Fibroblast of gingiva (primary cell): ENCODE results near the gene RBMS2.
"Not testable (repeated sequence)": the region's sequence is repeated elsewhere in the genome, so short reads cannot be mapped to it uniquely, and the experiment has no call there.

ENCODE experiments used
- DNase-seq: peaks from one replicate; pipeline ENCODE4 v3.0.0-alpha.2; 2011; ENCODE audit warnings: low read depth

RBMS2 gene

DNA sequence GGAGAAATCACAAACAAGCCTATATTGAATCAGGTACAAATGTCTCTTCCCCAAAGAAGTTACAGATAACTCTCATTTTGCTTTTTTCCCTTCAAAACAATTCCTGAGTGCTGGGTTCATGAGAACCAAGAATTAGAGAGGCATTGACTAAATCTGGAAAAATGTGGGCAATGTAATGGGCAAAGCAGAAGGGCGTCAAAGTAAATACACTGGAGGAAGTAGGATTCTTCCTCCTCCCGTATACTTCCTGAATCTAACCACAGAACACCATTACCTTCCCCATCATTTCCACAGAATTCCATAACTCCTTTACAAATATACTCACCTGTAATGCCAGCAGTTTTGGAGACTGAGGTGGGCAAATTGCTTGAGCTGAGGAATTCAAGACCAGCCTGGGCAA, 3.0 kb upstream of the RBMS2 start:
- peak; percentile 24 for DNase-seq

DNA sequence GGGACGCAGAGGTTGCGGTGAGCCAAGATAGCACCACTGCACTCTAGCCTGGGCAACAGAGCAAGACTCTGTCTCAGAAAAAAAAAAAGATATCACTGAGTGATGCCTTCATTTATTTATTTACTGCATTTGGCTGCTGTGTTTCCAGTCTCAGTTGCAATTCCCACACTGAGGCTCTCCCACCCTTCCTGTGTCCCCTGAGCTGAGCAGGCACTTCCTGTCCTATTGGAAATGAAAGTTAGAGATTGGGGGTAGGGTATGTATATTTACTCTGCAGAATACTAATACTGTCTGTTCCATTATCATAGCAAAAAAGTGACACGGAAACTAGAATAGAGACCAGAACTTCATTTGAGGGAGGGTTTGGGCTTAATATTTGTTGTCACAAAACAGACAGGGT, 1.6 kb upstream of the RBMS2 start:
- no peak for DNase-seq

DNA sequence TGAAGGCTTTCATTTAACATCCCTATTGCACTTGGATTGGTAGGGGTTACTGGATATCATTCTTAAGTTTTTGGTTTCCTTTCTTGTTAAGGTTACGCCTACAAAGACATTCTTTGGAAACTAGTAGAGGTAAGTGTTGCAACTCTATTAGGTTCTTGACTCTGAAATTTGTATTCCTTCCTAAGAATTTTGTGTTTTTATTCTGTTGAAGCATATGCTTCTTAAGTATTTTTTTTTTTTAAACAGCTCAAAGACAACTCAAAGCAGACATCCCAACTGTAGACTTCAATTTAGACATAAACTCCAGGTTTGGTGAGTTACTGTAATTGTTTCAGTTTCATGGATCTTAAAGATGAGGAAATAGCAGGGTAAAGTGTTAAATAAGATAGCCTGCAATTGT, 1.1 kb upstream of the RBMS2 start:
- DNase-seq, result peak; percentile 53

DNA sequence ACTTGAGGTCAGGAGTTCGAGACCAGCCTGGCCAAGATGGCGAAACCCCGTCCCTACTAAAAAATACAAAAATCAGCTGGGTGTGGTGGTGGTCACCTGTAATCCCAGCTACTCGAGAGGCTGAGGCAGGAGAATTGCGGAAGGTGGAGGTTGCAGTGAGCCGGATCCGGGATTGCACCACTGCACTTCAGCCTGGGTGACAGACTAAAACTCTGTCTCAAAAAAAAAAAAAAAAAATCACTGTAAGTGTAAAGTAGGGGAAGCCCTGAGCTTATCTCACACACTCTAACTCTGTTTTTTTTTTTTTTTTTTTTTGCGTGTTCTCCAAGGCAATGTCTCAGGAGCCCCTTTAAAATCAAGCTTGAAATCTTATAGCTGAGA, 421 bp upstream of the RBMS2 start:
- DNase-seq, result no peak

DNA sequence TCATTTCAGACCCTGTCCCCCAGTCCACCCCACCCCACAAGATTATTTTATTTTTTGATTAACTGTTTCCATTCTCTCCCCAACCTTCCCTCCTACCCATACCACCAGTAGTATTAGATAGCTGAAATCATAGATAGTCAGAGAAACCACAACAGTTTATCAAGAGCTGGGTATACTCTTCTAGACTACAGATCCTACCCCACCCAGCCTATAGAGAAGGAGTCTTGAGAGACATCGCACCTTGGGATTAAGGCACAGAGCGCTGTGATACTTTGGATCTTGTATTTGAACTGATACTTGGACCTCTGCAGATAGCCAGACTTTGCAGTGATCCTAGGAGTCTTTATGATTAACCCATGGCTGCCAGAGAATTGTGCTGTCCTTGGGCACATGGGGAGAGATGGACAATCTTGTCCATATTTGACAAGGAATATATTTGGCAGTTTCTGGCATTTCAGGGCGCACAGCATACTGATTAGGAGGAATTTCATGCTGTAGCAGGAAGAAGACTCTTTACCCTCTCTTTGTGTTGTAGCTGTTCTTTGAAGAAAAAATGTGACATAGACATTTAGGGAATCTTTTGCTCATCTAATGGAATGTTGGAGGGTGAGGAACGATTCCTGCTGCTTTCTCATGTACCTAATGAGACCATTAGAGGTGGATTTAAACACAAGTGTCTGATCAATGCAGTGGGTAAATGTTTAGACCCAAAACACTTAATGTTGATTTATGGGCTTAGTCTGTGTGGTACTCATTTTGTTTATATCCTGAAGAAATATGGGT, 982 bp downstream of the RBMS2 start:
- DNase-seq, result peak; percentile 12

DNA sequence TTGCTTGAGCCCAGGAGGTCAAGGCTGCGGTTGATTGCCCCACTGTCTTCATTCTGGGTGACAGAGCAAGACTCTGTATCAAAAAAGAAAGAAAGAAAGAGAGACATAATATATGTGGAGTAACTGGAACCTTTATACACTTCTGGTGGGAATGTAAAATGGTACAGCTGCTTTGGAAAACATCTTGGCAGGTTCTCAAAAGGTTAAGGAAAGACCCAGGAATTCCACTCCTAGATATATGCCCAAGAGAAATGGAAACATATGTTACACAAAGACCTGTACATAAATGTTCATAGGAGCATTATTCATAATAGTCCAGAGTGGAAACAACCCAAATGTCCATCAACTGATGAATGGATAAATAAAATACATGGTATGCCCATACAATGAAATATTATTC, 7.2 kb downstream of the RBMS2 start:
- DNase-seq, result peak; percentile 45

DNA sequence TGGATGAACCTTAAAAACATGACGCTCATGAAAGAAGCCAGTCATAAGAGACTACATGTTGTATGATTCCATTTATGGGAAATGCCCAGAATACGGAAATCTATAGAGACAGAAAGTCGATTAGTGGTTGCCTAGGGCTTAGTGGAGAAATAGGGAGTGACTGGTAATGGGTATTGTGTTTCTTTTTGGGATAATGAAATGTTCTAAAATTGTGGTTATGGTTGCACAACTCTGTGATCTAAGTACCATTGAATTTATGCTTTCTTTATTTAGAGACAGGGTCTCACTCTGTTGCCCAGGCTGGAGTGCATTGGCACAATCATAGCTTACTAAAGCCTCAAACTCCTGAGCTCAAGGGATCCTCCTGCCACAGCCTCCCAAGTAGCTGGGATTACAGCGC, 8.0 kb downstream of the RBMS2 start:
- peak; percentile 80 for DNase-seq

DNA sequence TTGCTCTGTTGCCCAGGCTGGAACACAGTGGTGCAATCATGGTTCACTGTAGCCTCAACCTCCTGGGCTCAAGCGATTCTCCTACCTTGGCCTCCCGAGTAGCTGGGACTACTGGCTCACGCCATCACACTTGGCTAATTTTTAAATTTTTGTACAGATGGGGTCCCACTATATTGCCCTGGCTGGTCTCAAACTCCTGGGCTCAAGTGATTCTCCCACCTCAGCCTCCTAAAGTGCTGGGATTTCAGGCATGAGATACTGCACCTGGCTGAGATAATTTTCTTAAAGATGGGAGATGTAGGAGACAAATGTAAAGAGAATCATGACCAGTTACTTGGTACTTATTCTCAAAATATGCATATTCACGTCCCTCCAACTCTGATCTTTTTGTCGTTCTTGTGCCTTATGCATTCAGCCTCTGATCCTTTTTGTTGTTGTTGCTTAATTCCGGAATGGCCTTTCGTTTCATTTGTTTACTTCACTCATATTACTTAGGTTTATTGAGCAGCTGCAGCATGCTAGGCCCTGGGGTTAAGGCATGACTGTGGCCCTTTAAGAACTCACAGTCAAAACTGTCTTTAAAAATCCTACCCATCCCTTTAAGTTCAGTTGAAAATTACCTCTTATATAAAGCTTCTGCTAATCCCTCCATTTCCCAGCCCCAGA, 8.9 kb downstream of the RBMS2 start:
- DNase-seq, result peak; percentile 26

DNA sequence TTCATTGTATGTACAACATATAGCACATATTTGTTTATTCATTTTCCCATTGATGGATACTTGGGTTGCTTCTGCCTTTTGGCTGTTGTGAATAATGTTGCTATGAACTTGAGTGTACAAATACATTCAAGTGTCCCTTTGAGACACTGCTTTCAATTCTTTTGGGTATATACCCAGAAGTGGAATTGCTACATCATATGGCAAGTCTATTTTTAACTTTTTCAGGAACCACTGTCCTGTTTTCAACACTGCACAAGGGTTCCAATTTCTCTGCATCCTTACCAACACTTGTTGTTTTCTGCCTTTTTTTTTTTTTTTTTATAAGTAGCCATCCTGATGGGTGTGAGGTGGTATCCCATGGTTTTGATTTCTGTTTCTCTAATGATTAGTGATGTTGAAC, 15.9 kb downstream of the RBMS2 start:
- peak; percentile 10 for DNase-seq

DNA sequence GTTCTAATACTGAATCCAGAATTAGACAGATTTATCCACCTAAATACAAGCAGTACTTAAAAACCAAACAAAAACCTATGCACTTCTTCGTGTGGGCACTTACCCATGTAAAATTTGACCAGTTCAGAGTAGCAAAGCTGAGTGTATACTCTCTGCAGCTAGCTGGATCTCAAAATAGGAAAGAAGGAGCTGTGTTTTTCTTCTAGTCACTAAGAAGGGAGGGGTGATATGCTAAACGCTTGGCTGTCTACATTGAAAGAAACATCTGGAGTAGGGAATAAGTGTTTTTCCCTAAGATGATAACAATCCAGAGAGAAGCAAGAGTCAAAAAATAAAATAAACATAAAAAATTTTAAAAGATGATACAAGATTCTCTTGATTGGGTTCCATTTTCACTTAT, 20.0 kb downstream of the RBMS2 start:
- DNase-seq, result no peak

DNA sequence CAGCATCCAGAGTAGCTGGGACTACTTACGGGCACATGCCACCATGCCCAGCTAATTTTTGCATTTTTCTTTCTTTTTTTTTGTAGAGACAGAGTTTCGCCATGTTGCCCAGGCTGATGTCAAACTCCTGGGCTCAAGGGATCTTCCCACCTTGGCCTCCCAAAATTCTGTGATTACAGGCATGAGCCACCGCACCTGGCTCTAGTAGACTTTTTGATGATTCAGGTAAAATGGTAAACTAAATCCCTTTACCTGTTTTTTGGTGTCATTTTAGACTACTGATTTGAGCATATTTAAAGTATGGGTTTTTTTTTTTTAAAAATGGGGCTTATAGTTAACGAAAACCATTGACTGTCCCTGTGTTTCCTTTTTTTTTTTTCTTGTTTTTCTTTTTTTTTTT, 20.5 kb downstream of the RBMS2 start:
- no peak for DNase-seq

DNA sequence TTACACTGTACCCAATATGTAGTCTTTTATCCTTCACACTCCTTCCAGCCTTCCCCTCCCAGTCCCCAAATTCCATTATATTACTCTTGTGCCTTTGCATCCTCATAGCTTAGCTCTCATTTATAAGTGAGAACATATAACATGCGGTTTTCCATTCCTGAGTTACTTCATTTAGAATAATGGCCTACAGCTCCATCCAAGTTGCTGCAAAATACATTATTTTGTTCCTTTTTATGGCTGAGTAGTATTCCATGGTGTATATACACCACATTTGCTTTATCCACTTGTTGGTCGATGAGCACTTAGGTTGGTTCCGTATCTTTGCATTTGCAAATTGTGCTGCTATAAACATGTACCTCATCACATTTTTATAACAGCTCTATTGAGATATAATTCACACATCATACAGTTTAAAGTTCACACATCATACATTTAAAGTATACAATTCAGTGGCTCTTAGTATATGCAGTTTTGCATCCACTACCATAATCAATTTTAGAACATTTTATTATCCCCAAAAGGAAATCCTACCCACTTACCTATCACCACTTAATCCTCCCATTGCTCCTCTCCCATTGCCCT, 23.5 kb downstream of the RBMS2 start:
- DNase-seq, result no peak

DNA sequence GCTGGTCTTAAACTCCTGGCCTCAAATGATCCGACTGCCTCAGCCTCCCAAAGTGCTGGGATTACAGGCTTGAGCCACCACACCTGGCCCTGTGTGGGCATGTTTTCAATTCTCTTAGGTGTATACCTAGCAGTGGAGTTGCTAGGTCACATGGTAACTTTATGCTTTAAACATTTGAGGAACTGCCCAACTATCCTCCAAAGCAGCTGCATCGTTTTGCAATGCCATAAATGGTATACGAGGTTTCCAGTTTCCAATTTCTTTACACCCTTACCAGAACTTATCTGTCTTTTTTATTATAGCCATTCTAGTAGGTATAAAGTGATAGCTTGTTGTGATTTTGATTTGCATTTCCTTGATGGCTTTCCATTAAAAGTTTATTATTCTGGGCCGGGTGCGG, 25.1 kb downstream of the RBMS2 start:
- no peak for DNase-seq

DNA sequence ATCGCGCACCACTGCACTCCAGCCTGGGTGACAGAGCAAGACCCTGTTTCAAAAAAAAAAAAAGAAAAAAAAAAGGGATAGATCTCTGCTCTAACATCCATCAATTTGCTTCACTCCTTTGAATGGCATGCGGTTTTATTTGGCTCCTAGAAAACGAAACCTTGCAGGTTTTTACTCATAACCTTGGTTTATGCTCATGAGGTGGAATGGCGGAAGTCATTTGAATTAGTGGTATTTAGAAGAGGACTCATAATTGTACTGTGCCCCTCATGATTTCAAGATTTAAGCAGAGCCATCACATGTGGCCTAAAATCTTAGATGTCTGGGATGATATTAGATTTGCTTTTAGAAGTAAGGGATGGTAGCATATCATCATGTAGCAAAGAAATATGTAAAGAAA, 29.4 kb downstream of the RBMS2 start:
- no peak for DNase-seq

DNA sequence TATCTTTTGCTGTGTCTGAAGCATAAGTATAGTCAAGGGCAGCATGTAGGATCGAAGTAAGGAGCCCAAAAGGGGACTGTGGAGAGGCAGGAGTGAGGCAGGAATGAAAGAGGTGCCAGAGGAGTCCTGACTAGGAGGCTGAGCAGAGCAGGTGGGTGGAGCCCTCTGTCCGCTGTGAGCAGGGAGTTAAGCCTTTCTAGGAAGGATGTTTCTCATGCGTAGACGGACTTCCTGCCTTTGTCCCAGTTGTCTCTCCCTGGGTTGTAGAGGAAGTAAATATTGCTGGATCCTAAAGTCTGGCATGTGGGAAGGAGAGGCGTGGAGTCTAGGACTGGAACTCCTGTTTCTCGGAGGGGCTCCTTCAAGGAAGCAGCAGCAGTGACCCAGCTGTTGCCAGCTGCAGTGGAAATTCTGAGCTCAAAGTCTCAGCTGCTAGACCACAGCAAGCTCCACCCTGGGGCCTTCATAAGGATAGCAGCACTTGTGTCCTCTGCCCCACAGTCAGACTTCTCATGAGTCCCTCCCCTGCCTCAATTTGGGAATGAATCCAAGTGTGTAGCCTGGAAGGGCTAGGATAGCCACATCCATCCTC, 44.0 kb downstream of the RBMS2 start:
- peak; percentile 79 for DNase-seq

DNA sequence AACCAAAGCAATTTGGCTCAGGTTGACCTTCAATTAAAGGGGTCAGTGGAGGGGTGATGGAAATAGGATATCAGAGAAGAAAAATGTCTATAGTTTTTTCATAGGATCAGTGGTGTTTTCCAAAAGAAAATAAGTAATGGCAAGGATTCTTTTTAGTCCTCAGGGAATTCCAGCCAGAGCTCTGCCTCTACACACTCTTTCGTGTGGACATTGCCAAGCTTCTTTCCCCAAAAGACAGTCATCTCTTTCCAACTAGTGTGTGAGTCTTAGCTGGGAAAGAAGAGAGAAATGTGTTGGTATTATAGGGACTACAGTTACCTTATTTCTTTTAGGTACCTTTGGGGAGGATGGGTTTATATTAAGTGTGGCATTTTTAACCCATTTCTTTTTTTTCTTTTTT, 46.5 kb downstream of the RBMS2 start:
- no peak for DNase-seq

DNA sequence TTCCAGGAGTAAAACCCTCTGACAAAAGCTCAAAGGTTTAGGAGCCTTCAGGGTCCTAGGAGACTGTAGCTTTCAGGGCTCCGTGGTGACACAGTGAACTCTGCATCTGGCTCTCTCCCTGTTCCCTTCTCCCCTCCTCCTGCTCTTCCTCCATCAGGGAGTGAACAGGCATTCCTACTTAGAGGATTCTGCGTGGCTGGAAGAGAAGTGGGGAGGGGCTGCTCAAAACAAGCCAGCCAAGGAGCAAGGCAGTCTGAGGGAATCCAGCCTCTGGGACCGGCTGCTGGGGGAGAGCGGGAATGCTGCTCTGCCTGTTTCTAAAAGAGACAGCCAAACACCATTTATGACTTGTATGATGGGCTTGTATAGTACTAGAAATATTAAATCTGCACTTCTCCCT, 49.5 kb downstream of the RBMS2 start:
- DNase-seq, result no peak

DNA sequence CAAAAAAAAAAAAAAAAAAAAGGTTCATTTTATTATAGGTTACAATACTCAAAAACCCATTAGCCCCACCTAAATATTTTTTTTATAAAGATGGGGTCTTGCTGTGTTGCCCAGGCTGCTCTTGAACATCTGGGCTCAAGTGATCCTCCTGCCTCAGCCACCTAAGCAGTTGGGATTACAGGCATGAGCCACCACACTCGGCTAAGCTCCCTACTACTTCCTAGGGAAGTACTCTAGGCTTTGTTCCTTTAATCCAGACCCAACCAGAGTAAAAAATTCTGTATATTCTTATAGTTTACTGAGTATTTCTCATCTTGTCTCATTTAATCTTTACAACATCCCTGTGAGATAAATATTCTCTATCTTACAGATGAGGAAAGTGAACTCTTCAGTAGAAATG, 50.7 kb downstream of the RBMS2 start:
- no peak for DNase-seq

DNA sequence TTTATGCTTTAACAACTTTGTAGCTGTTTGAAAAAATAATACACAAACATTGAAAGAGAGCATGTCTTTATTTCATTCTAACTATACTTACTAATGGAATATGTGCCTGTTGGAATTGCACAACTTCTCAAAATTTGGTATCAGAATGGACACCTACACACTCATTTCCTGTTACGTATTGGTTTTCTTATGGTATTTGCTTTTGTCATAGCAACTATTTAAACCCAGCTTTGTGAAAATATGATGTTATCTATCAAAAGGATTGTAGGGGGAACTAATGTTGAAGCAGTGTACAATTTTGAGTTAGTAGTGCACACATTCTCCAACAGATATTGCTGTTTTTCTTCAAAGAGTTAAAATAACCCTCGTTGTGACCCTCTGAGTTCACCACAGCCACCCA, 52.6 kb downstream of the RBMS2 start:
- no peak for DNase-seq

DNA sequence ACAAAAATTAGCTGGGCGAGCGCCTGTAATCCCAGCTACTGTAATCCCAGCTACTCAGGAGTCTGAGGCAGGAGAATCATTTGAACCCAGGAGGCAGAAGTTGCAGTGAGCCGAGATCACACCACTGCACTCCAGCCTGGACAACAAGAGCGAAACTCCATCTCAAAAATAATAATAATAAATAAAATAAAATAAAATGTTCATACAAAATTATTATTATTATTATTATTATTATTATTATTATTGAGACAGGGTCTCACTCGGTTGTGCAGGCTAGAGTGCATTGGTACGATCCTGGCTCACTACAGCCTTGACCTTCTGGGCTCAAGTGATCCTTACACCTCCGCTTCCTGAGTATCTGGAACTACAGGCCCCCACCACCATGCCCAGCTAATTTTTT, 55.6 kb downstream of the RBMS2 start:
- DNase-seq, result not testable (repeated sequence)

DNA sequence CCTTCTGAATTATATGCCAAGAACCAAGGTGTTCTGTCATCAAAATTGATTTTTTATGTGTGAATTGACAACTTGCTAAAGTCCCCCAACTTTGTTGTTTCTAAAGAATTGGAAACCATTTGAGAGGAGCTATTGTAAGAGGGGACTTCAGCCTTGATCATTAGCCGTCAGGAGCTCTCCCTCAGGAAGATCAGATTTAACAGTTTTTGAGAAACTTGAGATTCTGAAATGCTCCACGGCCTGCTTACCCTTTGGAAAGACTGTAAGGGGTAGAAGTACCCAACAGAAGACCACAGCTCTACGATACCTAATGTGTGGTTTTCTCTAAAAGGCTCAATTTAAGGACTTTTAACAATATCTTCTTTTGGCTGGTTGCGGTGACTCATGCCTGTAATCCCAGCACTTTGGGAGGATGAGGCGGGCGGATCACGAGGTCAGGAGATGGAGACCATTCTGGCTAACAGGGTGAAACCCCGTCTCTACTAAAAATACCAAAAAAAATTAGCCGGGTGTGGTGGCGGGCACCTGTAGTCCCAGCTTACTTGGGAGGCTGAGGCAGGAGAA, 57.4 kb downstream of the RBMS2 start:
- no peak for DNase-seq

DNA sequence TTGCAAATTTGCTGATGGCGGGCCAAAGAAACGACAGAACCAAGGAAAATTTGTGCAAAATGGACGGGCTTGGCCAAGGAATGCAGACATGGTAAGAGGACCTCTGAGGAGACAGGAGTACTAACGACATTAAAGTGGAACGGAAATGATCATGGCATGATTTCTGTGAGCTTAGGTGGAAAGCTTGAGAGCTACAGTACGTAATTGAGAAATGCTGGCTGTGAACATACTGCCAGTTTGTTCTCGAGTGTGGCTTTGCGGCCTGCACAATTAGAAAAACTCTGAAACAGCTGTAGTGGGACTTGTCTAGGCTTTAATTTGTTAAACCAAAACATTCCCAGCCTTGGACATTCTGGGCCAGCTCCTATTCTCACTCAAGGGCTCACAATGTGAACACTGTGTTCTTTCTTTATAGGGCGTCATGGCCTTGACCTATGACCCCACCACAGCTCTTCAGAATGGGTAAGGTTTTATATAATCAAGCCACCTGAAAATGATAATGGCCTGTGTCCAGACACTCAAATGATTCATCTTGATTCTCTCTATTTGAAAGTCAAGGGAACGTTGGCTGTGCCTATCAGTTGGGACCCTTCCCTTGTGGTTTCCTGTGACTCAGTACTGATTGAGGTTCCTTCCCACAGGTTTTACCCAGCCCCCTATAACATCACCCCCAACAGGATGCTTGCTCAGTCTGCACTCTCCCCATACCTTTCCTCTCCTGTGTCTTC, 60.0 kb downstream of the RBMS2 start:
- DNase-seq, result no peak
